SK-N-MC (cell line): ENCODE results near the gene TRIM8.

Experiments used
- DNase-seq: peaks from one replicate; pipeline ENCODE4 v3.0.0-alpha.2; 2011; ENCODE audit warnings: low read depth, low spot score
- H3K27ac ChIP-seq: fragments of 200-600 bp; sonication (generic); 2 replicates; pipeline ENCODE4 v1.5.1; 2016; ENCODE audit warnings: mixed run types
- H3K36me3 ChIP-seq: fragments of 200-600 bp; sonication (generic); 2 replicates; pipeline ENCODE4 v1.6.1; 2017; ENCODE audit warnings: antibody characterized with exemption, low read length, mixed read lengths; ENCODE audit not compliant: insufficient read depth
- H3K4me3 ChIP-seq: fragments of 200-600 bp; sonication (generic); 2 replicates; pipeline ENCODE4 v1.5.1; 2016
- H3K9ac ChIP-seq: fragments of 200-600 bp; sonication (generic); 2 replicates; pipeline ENCODE4 v1.8.0; 2017; ENCODE audit warnings: mixed run types, mixed read lengths; ENCODE audit not compliant: insufficient read length
- H3K9me3 ChIP-seq: fragments of 200-600 bp; sonication (generic); 2 replicates; pipeline ENCODE4 v1.6.1; 2017; ENCODE audit warnings: low read depth, mild to moderate bottlenecking, antibody characterized with exemption, low read length, moderate library complexity, mixed read lengths
- EZH2 ChIP-seq: fragments of 200-600 bp; sonication (generic); IDR thresholded peaks from one replicate; pipeline ENCODE4 v1.6.1; 2017; ENCODE audit warnings: antibody characterized with exemption
- FOXP2 ChIP-seq: optimal IDR thresholded peaks from 2 replicates; pipeline ENCODE3; 2011; ENCODE audit warnings: mild to moderate bottlenecking, moderate library complexity; ENCODE audit not compliant: insufficient read depth; ENCODE audit errors: extremely low read length, control extremely low read depth
- POLR2AphosphoS5 ChIP-seq: IDR thresholded peaks from 2 replicates; pipeline ENCODE4 v1.6.1; 2012; ENCODE audit warnings: mild to moderate bottlenecking, low read depth, low read length, borderline replicate concordance

The TRIM8 gene

GRCh38 chr10:102673819-102674511, 29.7 kb downstream of the TRIM8 start:
- Histone ChIP-seq H3K9ac (no peak overlapping the region), H3K4me3 (no peak overlapping the region), H3K9me3 (no peaks in the 10 kb centered on the region), H3K27ac (no peak overlapping the region), H3K36me3 (no peaks in the 10 kb centered on the region)
- DNase-seq = no peak
- TF ChIP-seq EZH2 (no peak), POLR2AphosphoS5 (no peak), FOXP2 (no peak)

DNA sequence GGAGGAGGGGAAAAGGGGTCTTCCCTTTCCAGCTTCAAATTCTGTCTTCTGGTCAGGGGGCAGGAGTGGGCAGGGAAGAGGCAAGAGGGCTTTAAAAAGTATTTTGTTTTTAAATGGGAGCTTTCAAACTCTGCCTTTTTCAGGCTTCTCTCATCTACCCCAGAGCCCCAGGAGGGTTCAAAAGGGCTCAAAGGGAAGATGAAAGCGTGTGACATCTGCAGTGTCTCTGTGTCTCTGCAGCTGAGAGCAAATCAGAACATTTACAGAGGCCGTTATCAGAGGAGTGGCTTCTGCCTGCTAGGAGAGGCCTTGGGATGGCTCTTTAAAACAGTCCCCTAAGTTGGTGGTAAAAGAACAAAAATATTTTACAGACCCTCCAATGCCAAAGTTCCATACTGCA, 30.3 kb downstream of the TRIM8 start:
- Histone ChIP-seq H3K27ac (no peak overlapping the region), H3K36me3 (no peaks in the 10 kb centered on the region), H3K9me3 (no peaks in the 10 kb centered on the region), H3K4me3 (no peak overlapping the region), H3K9ac (no peak overlapping the region)
- TF ChIP-seq FOXP2 (no peak), EZH2 (no peak), POLR2AphosphoS5 (no peak)
- DNase-seq = no peak

GRCh38 chr10:102675011-102675665, 30.9 kb downstream of the TRIM8 start:
- no peaks in the 10 kb centered on the region for H3K36me3 ChIP-seq
- H3K9ac ChIP-seq = no peak overlapping the region
- H3K9me3 ChIP-seq = no peaks in the 10 kb centered on the region
- H3K4me3 ChIP-seq = no peak overlapping the region
- TF ChIP-seq EZH2 (no peak), POLR2AphosphoS5 (no peak), FOXP2 (no peak)
- H3K27ac ChIP-seq = no peak overlapping the region
- DNase-seq = no peak

GRCh38 chr10:102675666-102676533, 31.6 kb downstream of the TRIM8 start:
- Histone ChIP-seq H3K9ac (no peak overlapping the region), H3K36me3 (no peaks in the 10 kb centered on the region), H3K27ac (no peak overlapping the region), H3K9me3 (no peaks in the 10 kb centered on the region), H3K4me3 (no peak overlapping the region)
- TF ChIP-seq FOXP2 = no peak
- no peak for TF ChIP-seq EZH2
- no peak for TF ChIP-seq POLR2AphosphoS5
- DNase-seq = no peak

GRCh38 chr10:102676534-102677315, 32.4 kb downstream of the TRIM8 start:
- TF ChIP-seq FOXP2 = no peak
- no peak for TF ChIP-seq POLR2AphosphoS5
- no peak for TF ChIP-seq EZH2
- no peak for DNase-seq
- H3K36me3 ChIP-seq = no peaks in the 10 kb centered on the region
- H3K9ac ChIP-seq = no peak overlapping the region
- no peak overlapping the region for H3K4me3 ChIP-seq
- H3K9me3 ChIP-seq = no peaks in the 10 kb centered on the region
- no peak overlapping the region for H3K27ac ChIP-seq

- Histone ChIP-seq H3K9me3 (no peaks in the 10 kb centered on the region), H3K4me3 (no peak overlapping the region), H3K27ac (no peak overlapping the region), H3K9ac (no peak overlapping the region), H3K36me3 (no peaks in the 10 kb centered on the region)
- DNase-seq = no peak
- TF ChIP-seq FOXP2 (no peak), POLR2AphosphoS5 (no peak), EZH2 (no peak)
Measured at GRCh38 chr10:102677331-102678067, 33.2 kb downstream of the TRIM8 start.

DNA sequence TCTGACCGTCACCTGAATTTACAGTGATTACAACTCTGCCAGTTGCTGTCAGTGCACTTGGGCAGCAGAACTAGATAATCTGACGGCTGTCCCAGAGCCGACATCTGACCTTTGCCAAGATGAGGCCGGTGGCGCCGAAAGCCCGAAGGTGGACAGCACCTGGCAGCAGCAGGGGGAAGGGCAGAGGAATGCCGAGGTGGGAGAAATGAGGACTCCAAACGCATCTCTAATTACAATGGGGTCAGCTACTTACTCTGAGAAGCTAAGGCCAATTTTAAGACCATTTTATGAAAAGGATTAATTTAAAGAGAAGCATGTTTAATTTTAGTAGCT, 33.8 kb downstream of the TRIM8 start:
- Histone ChIP-seq H3K27ac (no peak overlapping the region), H3K36me3 (no peaks in the 10 kb centered on the region), H3K9ac (no peak overlapping the region), H3K9me3 (no peaks in the 10 kb centered on the region), H3K4me3 (no peak overlapping the region)
- TF ChIP-seq FOXP2 = no peak
- no peak for TF ChIP-seq POLR2AphosphoS5
- TF ChIP-seq EZH2 = no peak
- DNase-seq = no peak
